GM18498 (cell line): ENCODE measurements around the gene HOXC11.

Source experiments
- ATAC-seq: cut with Tn5 transposase; IDR thresholded peaks from one replicate; pipeline ENCODE4 v1.9.1; 2021; ENCODE audit warnings: mild to moderate bottlenecking, moderate library complexity; ENCODE audit not compliant: unreplicated experiment

HOXC11 gene

GRCh38 chr12:54019924-54020590 lies 47.1 kb downstream of the HOXC11 start:
- no peak for ATAC-seq

DNA sequence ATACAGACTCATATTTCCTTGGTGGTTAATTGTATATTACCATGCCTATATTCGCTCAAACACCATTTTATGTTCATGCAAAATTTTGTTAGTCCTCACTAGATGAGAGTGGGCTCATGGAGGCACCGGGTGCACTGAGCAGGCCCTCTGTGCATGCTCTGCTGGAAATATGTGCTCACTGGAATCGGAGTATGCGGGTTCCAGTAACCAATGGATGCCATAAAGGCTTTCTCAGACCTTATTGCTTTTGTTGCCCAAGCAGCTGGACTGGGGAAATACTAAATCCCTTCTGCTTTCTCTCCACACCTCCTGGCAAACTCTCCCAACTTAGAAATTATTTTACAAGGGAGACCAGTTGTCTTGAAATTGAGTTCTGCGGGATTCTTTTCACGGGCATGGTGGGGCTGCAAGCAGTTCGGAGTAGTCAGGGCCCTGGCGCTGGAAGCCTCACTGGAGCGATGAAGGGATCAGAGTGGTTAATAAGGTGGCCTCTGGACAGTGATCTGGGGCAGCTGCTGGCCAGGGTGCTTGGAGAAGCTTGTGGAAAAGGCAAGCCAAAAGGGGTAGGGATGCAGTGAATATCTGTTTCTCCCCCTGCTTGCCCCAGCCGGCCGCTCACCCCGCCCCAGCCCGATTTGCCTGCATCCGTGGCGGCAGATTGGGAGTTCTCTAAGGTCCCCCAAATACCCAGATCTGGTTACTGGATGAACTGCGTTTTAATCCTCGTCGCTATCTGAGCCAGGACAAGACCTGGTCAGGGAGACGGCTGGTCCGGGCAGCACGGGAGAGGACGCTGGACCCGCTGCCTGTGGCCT lies 47.9 kb downstream of the HOXC11 start:
- ATAC-seq = no peak

DNA sequence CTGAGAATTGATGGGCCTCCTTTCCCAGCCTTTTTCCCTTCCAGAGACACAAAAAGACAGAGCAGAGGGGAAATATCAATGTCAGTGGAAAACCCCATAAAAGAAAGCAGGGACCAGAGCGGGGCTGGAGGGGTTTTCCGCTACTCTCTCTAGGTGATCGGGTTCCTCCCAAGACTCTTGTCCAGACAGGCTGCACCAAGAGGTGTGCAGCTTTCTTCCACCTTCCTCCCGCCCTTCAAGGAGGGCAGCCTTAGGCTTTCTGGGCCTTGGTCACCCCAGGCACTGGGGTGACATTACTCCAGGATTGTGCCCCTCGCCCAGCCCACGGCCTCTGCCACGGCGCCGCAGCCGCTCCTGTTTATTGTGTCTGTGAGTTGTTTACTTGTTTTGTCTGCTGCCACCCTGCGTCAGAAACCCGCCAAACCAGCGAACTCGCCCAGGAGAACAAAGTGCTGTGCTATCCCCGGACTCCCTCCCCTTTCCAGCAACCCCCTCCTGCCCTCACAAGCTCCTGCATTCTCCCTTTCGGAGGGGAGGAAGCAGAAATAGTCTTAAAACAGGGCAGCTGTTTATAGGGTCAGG lies 48.6 kb downstream of the HOXC11 start:
- no peak for ATAC-seq

DNA sequence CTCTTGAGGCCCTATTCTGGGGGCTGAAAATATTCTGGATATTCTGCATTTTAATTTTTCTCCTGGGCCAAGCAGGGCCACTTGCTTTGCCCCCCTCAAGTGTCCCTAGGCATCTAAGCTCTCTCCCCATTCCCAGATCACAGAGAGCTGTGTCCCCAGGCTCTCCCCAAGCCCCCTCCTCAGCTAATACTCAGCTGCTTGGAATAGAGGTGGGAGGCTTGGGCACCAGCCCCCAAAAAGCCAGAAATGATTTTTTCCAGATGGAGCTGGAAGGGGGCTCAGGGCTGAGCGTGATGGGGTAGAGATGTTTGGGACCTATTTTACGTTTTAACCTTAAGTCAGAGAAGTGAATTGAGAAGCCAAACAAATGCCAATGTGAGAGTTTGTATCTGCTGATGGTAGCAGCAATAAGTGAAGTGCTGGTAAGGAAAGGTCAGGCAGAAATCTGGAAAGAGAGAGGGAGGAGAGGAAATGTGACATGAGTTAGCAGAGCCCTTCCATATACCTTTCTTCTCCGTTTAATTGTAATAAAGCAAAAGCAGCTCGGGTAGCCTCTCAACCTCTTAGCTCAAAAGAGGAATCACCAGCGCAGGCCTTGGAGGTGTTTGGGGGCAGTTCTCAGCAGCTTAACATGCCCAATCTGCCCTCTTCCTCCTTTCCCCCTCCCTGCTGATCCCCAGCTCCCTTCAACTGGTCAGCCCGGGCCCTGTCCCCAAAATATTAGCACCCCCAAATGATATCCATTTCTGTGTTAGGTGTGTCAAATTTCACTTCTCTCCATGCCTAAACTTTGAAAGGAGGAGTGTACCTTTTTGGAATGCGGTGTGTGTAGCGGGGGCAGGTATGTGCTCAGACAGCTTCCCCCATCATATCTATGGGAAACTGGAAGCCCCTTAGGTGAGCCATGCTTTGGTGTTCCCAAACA lies 50.3 kb downstream of the HOXC11 start:
- no peak for ATAC-seq

GRCh38 chr12:54024127-54024526 lies 51.2 kb downstream of the HOXC11 start:
- ATAC-seq = no peak

GRCh38 chr12:54024581-54025305 lies 51.8 kb downstream of the HOXC11 start:
- ATAC-seq = no peak

- ATAC-seq = no peak
Measured at GRCh38 chr12:54025499-54026405, 52.8 kb downstream of the HOXC11 start.

DNA sequence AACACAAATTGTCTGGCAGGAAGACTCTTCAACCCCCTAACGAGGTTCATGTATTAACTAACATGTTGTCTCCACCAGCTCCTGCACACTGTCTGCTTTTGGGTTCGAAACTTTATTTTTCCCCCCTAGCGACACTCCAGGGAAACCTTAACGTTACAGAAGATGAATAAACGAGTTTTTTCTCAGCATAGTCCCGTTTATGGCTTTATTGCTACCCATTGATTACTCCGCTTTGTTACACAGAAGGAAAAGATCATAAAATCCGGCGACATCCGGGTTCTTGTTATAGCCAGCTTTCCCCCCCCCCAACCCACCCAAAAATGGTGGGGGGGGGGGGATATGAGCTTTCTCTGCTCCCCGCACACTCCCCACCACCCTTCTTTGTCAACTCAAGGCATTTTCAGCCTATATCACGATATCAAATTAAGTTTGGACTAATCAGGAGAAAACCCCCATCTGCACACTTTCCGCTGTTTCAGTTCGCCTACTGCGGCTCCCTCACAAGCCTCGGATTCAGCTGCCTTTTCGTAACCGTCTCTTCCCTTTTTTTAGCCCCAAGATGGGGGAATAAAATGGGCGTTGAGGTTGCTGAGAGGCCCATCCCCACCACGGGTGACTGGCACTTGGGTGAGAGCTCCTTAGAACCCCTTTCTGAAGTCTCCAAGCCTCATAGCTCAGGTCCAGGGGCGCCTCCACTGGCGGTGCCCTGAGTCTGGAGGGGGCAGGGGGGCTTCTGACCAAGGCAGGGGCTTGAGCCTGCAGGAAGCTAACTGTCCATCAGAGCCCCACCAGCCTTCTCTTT lies 53.9 kb downstream of the HOXC11 start:
- no peak for ATAC-seq
